ENCODE measurements around the gene CHML.

GRCh38 chr1:241635556-241636152, 4.5 kb downstream of the CHML start:
- TF ChIP-seq CTCF (IDR thresholded peaks at IDR 0.05): no peak
- no peak for TF ChIP-seq POLR2A (IDR thresholded peaks at IDR 0.05)

Measured in tibial nerve (tissue), 3 donors.